ENCODE results near the gene NT5C1B. TPM values are rescaled to one million over a fixed set of nuclear protein-coding genes. Genes with fewer than 3 reads are reported as not detected.

NT5C1B gene
- polyA plus RNA-seq, 1 donor from 2014 or later: not detected

GRCh38 chr2:18598848-18599484, 9.6 kb upstream of the NT5C1B start:
- H2AFZ ChIP-seq (ENCODE audit: low read depth, low read length): no peak overlapping the region

GRCh38 chr2:18597618-18598017, 8.2 kb upstream of the NT5C1B start:
- no peak overlapping the region for H3K27ac ChIP-seq (ENCODE audit: low read length)
- TF ChIP-seq EP300 (conservative IDR thresholded peaks at IDR 0.05; ENCODE audit: poor library complexity, severe bottlenecking): no peak
- TF ChIP-seq SMC3 (conservative IDR thresholded peaks at IDR 0.05; ENCODE audit: poor library complexity): no peak
- no peak for TF ChIP-seq REST (IDR thresholded peaks at IDR 0.05; ENCODE audit: borderline replicate concordance)
- TF ChIP-seq POLR2AphosphoS5 (IDR thresholded peaks at IDR 0.05): no peak
- TF ChIP-seq TAF1 (IDR thresholded peaks at IDR 0.05; ENCODE audit: low read depth): no peak
- no peaks in the 10 kb centered on the region for H3F3A ChIP-seq (ENCODE audit: insufficient read depth, low read length, poor library complexity, severe bottlenecking)
- H3K36me3 ChIP-seq (ENCODE audit: insufficient read depth, low read length): no peaks in the 10 kb centered on the region
- no peak overlapping the region for H2AFZ ChIP-seq (ENCODE audit: low read depth, low read length)
- H3K79me2 ChIP-seq (replicated peaks; ENCODE audit: insufficient read depth, low read length): no peaks in the 10 kb centered on the region
- no peak overlapping the region for H3K4me3 ChIP-seq (ENCODE audit: low read length)
- H3K9ac ChIP-seq (ENCODE audit: low read length): no peak overlapping the region
- no peak overlapping the region for H3K4me2 ChIP-seq (ENCODE audit: low read length)
- H3K9me3 ChIP-seq (ENCODE audit: low read length): no peaks in the 10 kb centered on the region
- no peaks in the 10 kb centered on the region for H3K27me3 ChIP-seq (ENCODE audit: insufficient read depth, low read depth, low read length)
- no peaks in the 10 kb centered on the region for H4K20me1 ChIP-seq (ENCODE audit: insufficient read depth)
- H3K9me2 ChIP-seq (ENCODE audit: insufficient read depth, low read length): no peaks in the 10 kb centered on the region

More at GRCh38 chr2:18598848-18599484, 9.6 kb upstream of the NT5C1B start:
- no peaks in the 10 kb centered on the region for H3K9me2 ChIP-seq (ENCODE audit: insufficient read depth, low read length)
- H3K9ac ChIP-seq (ENCODE audit: low read length): no peak overlapping the region
- no peaks in the 10 kb centered on the region for H3F3A ChIP-seq (ENCODE audit: insufficient read depth, low read length, poor library complexity, severe bottlenecking)
- no peak for TF ChIP-seq SMC3 (conservative IDR thresholded peaks at IDR 0.05; ENCODE audit: poor library complexity)
- TF ChIP-seq TAF1 (IDR thresholded peaks at IDR 0.05; ENCODE audit: low read depth): no peak
- no peak for TF ChIP-seq EP300 (conservative IDR thresholded peaks at IDR 0.05; ENCODE audit: poor library complexity, severe bottlenecking)
- no peak for TF ChIP-seq CTCF (IDR thresholded peaks at IDR 0.05; ENCODE audit: poor library complexity, severe bottlenecking)
- TF ChIP-seq RAD21 (conservative IDR thresholded peaks at IDR 0.05): no peak
- TF ChIP-seq REST (IDR thresholded peaks at IDR 0.05; ENCODE audit: borderline replicate concordance): no peak
- no peak for TF ChIP-seq EZH2 (IDR thresholded peaks at IDR 0.05; ENCODE audit: borderline replicate concordance, insufficient read depth, low read length, poor library complexity, severe bottlenecking)
- no peak for TF ChIP-seq MXI1 (conservative IDR thresholded peaks at IDR 0.05; ENCODE audit: poor library complexity, severe bottlenecking)
- no peak for TF ChIP-seq POLR2AphosphoS5 (IDR thresholded peaks at IDR 0.05)
- H3K9me3 ChIP-seq (ENCODE audit: low read length): no peaks in the 10 kb centered on the region
- H3K27me3 ChIP-seq (ENCODE audit: insufficient read depth, low read depth, low read length): no peaks in the 10 kb centered on the region
- no peaks in the 10 kb centered on the region for H3K36me3 ChIP-seq (ENCODE audit: insufficient read depth, low read length)
- no peak overlapping the region for H3K4me3 ChIP-seq (ENCODE audit: low read length)
- no peaks in the 10 kb centered on the region for H4K20me1 ChIP-seq (ENCODE audit: insufficient read depth)
- H3K79me2 ChIP-seq (replicated peaks; ENCODE audit: insufficient read depth, low read length): no peaks in the 10 kb centered on the region
- H3K4me2 ChIP-seq (ENCODE audit: low read length): no peak overlapping the region
- no peak overlapping the region for H3K27ac ChIP-seq (ENCODE audit: low read length)

Measured in neural cell (in vitro differentiated cells).